Uterus (tissue), 2 donors: Measurements from ENCODE around the gene RAC3.

Experiments used
- CTCF ChIP-seq, 4 experiments: fragments of 200-600 bp in 2 of 4; fragments of 450-650 bp in 2 of 4; sonication (generic) in 2 of 4; IDR thresholded peaks; one replicate each; pipeline ENCODE4 v1.5.1; 2016 to 2019; ENCODE audit warnings: antibody characterized with exemption in 4 of 4, mild to moderate bottlenecking in 2 of 4, moderate library complexity in 1 of 4
- POLR2A ChIP-seq, 2 donors: fragments of 450-650 bp; IDR thresholded peaks; one replicate each; pipeline ENCODE4 v1.6.1; 2016; ENCODE audit warnings: antibody characterized with exemption in 2 of 2, mild to moderate bottlenecking in 1 of 2, moderate library complexity in 1 of 2

- TF ChIP-seq CTCF (IDR thresholded peaks at IDR 0.05) (no peak), POLR2A (IDR thresholded peaks at IDR 0.05) (no peak)
Observed at GRCh38 chr17:82058230-82058854, 26.9 kb downstream of the RAC3 start.
